Measurements from ENCODE around the gene APOBR. TPM values are rescaled to one million over a fixed set of nuclear protein-coding genes. Genes with fewer than 3 reads are reported as not detected.
"Not testable (repeated sequence)": the region's sequence is repeated elsewhere in the genome, so short reads cannot be mapped to it uniquely, and the experiment has no call there.

Gene APOBR
- total RNA-seq, 1 donor from 2014 or later, result 2.5 TPM

DNA sequence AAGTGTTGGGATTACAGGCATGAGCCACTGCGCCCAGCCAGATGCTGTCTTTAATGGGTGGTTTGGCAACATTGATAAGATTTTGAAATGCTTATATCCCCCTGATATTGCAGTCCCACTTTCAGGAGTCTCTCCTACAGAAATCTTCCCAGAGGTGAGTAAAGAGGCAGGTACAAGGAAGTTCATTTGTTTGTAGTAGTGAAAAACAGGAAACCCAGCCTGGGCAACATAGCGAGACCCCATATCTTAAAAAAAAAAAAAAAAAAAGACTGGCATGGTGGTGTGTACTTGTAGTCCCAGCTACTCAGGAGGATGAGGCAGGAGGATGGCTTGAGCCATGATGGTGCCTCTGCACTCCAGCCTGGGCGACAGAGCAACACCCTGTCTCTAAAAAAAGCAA lies 50.6 kb downstream of the APOBR start:
- no peaks in the 10 kb centered on the region for H3K36me3 ChIP-seq
- intact Hi-C loops (cut with DNase I), result no loop called here
- no peaks in the 10 kb centered on the region for H3K4me1 ChIP-seq
- no peaks in the 10 kb centered on the region for H3K9me3 ChIP-seq
- TF ChIP-seq POLR2AphosphoS5 (IDR thresholded peaks at IDR 0.05; ENCODE audit: insufficient read depth in 1 of 2, low read depth in 1 of 2) (no peak), POLR2A (IDR thresholded peaks at IDR 0.05) (no peak)
- TF ChIP-seq, protein P1, sequence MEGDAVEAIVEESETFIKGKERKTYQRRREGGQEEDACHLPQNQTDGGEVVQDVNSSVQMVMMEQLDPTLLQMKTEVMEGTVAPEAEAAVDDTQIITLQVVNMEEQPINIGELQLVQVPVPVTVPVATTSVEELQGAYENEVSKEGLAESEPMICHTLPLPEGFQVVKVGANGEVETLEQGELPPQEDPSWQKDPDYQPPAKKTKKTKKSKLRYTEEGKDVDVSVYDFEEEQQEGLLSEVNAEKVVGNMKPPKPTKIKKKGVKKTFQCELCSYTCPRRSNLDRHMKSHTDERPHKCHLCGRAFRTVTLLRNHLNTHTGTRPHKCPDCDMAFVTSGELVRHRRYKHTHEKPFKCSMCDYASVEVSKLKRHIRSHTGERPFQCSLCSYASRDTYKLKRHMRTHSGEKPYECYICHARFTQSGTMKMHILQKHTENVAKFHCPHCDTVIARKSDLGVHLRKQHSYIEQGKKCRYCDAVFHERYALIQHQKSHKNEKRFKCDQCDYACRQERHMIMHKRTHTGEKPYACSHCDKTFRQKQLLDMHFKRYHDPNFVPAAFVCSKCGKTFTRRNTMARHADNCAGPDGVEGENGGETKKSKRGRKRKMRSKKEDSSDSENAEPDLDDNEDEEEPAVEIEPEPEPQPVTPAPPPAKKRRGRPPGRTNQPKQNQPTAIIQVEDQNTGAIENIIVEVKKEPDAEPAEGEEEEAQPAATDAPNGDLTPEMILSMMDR (IDR thresholded peaks at IDR 0.05), result no peak
- H3K4me3 ChIP-seq, result no peak overlapping the region
- DNase-seq (ENCODE audit: extremely low spot score in 2 of 2), result no peak
- H3K27me3 ChIP-seq, result no peaks in the 10 kb centered on the region
- H3K27ac ChIP-seq, result no peak overlapping the region

DNA sequence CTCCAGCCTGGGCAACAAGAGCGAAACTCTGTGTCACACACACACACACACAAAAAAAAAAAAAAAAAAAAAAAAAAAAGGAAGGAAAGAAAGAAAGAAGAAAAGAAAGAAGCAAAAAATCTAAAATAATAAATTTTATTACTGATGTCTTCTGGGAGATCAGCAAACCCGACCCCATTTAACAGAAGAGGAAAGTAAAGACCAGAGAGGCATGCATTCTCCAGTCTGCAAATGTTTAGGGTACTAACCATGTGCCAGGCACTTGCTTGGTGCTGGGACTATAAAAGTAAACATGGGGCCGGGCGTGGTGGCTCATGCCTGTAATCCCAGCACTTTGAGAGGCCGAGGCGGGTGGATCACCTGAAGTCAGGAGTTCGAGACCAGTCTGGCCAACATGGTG lies 51.5 kb downstream of the APOBR start:
- H3K4me3 ChIP-seq; H3K27me3 ChIP-seq; DNase-seq (ENCODE audit: extremely low spot score in 2 of 2); H3K36me3 ChIP-seq; H3K27ac ChIP-seq; intact Hi-C loops (cut with DNase I); H3K4me1 ChIP-seq; H3K9me3 ChIP-seq: not testable (repeated sequence)

DNA sequence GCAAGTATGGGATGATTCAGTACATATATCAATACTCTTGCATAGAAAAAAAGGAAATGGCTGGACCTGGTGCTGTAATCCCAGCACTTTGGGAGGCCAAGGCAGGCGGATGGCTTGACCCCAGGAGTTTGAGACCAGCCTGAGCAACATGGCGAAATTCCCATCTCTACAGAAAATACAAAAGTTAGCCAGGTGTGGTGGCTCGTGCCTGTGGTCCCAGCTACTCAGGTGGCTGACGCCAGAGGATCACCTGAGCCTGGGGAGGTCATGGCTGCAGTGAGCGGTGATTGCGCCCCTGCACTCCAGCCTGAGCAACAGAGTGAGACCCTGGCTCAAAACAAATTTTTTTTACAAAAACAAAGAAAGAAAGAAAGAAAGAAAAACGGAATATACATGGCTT lies 52.2 kb downstream of the APOBR start:
- TF ChIP-seq POLR2A (IDR thresholded peaks at IDR 0.05) (no peak), POLR2AphosphoS5 (IDR thresholded peaks at IDR 0.05; ENCODE audit: insufficient read depth in 1 of 2, low read depth in 1 of 2) (no peak)
- TF ChIP-seq, protein P1 (IDR thresholded peaks at IDR 0.05), result no peak
- Histone ChIP-seq H3K36me3 (no peaks in the 10 kb centered on the region), H3K4me3 (no peak overlapping the region), H3K27ac (no peak overlapping the region), H3K9me3 (no peaks in the 10 kb centered on the region), H3K4me1 (no peaks in the 10 kb centered on the region), H3K27me3 (no peaks in the 10 kb centered on the region)
- intact Hi-C loops (cut with DNase I), result no loop called here
- DNase-seq (ENCODE audit: extremely low spot score in 2 of 2), result no peak

DNA sequence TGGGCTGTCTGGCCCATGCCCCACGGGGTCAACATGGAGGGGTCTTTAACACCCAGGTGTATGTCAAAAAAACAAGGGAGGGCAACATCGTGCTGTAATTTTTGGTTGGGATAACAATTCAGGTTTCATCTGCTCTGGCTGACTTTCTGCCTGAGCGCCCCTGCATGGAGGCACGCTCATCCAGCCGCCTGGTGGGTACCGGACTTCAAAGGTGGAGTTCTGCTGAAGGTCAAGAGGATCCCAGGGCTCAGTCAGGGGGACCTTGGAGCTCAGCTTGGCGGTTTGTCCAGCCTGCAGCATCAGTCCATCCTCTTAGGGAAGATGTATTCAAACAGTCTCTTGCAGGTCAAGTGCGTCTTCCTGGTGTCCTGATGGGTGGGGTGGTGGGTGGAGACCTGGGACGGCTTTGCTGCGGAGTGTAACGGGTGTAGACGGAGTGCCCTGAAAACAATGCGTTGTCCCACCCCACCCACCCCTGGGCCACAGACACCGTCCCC lies 53.9 kb downstream of the APOBR start:
- peaks cover 5% of the 10 kb centered on the region for H3K4me1 ChIP-seq
- no peak overlapping the region for H3K27ac ChIP-seq
- H3K9me3 ChIP-seq, result no peaks in the 10 kb centered on the region
- H3K36me3 ChIP-seq, result no peaks in the 10 kb centered on the region
- DNase-seq (ENCODE audit: extremely low spot score in 2 of 2), result no peak
- H3K27me3 ChIP-seq, result no peaks in the 10 kb centered on the region
- intact Hi-C loops (cut with DNase I), result no loop called here
- no peak overlapping the region for H3K4me3 ChIP-seq
- TF ChIP-seq POLR2A (IDR thresholded peaks at IDR 0.05), result no peak
- TF ChIP-seq, protein P1 (IDR thresholded peaks at IDR 0.05), result no peak
- no peak for TF ChIP-seq POLR2AphosphoS5 (IDR thresholded peaks at IDR 0.05; ENCODE audit: insufficient read depth in 1 of 2, low read depth in 1 of 2)

Other genes with a start within 250 kb of the APOBR start
- gene SBK1, start 202.1 kb upstream of the APOBR start, total RNA-seq, result 0.25 TPM
- 7.6 TPM for gene NPIPB6, start 131.1 kb upstream of the APOBR start, total RNA-seq
- gene EIF3CL, start 90.8 kb upstream of the APOBR start, total RNA-seq, result 169 TPM
- gene NPIPB7, start 22.3 kb upstream of the APOBR start, total RNA-seq, result not detected
- gene CLN3, start 2.6 kb upstream of the APOBR start, total RNA-seq, result 22.8 TPM
- not detected for gene IL27, start 12.2 kb downstream of the APOBR start, total RNA-seq
- 62.1 TPM for gene NUPR1, start 44.3 kb downstream of the APOBR start, total RNA-seq
- 16.5 TPM for gene SGF29, start 59.3 kb downstream of the APOBR start, total RNA-seq
- not detected for gene SULT1A2, start 102.4 kb downstream of the APOBR start, total RNA-seq
- 11.5 TPM for gene SULT1A1, start 115.4 kb downstream of the APOBR start, total RNA-seq
- not detected for gene NPIPB8, start 143.4 kb downstream of the APOBR start, total RNA-seq
- 347 TPM for gene EIF3C, start 216.8 kb downstream of the APOBR start, total RNA-seq

Data from vagina (tissue), 2 donors.